Liver (tissue), 3 donors: Measurements from ENCODE around the gene HIKESHI.

Experiments
- EGR1 ChIP-seq, 2 donors: IDR thresholded peaks; 2 replicates each; pipeline ENCODE4 v1.6.1; 2016 to 2018; ENCODE audit warnings: antibody characterized with exemption in 2 of 2, low read depth in 2 of 2
- GABPA ChIP-seq, 2 donors: IDR thresholded peaks in 1 of 2; conservative IDR thresholded peaks in 1 of 2; 2 replicates each; pipeline ENCODE4 v1.6.1; 2016; ENCODE audit warnings: antibody characterized with exemption in 2 of 2, mild to moderate bottlenecking in 1 of 2, moderate library complexity in 1 of 2
- JUND ChIP-seq, 2 donors: IDR thresholded peaks; 2 replicates each; pipeline ENCODE4 v1.6.1; 2016; ENCODE audit warnings: antibody characterized with exemption in 2 of 2
- RAD21 ChIP-seq, 2 donors: IDR thresholded peaks; 2 replicates each; pipeline ENCODE4 v1.6.1; 2016; ENCODE audit warnings: antibody characterized with exemption in 2 of 2, mild to moderate bottlenecking in 2 of 2
- SP1 ChIP-seq: IDR thresholded peaks from 2 replicates; pipeline ENCODE4 v1.6.1; 2018; ENCODE audit warnings: antibody characterized with exemption, mild to moderate bottlenecking
- TAF1 ChIP-seq: conservative IDR thresholded peaks from 2 replicates; pipeline ENCODE4 v1.6.1; 2016; ENCODE audit warnings: antibody characterized with exemption, mild to moderate bottlenecking
- YY1 ChIP-seq: IDR thresholded peaks from 2 replicates; pipeline ENCODE4 v1.6.1; 2016; ENCODE audit warnings: antibody characterized with exemption, mild to moderate bottlenecking
- TF ChIP-seq, protein P1 (sequence below): fragments of 150-350 bp; IDR thresholded peaks from 2 replicates; pipeline ENCODE4 v1.5.1; 2017; ENCODE audit warnings: improper control_type of control experiment, low read depth, low read length; ENCODE audit not compliant: missing input control
- TF ChIP-seq, protein P2 (sequence below): IDR thresholded peaks from 2 replicates; pipeline ENCODE4 v1.6.1; 2016; ENCODE audit warnings: antibody characterized with exemption
- TF ChIP-seq, protein P3 (sequence below): IDR thresholded peaks from 2 replicates; pipeline ENCODE4 v1.6.1; 2016; ENCODE audit warnings: antibody characterized with exemption, mild to moderate bottlenecking
- donor health status: healthy.
- donor health status: healthy.

DNA sequence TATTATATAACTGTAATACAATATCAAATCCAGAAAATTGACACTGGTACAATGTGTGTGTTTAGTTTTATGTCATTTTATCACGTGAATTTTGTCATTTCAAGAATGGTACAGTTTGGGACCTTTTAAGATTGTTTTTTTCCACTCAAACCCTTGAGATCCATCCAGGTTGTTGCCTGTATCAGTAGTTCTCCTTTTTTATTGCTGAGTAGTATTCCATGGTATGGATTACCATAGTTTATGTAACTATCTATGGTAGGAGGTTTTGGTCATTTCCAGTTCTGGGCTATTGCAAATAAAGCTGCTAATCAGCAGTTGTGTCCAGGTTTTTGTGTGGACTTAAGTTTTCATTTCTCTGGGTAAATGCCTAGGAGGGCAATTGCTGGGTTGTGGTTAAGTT is 32.4 kb upstream of the HIKESHI start:
- TF ChIP-seq, protein P1, sequence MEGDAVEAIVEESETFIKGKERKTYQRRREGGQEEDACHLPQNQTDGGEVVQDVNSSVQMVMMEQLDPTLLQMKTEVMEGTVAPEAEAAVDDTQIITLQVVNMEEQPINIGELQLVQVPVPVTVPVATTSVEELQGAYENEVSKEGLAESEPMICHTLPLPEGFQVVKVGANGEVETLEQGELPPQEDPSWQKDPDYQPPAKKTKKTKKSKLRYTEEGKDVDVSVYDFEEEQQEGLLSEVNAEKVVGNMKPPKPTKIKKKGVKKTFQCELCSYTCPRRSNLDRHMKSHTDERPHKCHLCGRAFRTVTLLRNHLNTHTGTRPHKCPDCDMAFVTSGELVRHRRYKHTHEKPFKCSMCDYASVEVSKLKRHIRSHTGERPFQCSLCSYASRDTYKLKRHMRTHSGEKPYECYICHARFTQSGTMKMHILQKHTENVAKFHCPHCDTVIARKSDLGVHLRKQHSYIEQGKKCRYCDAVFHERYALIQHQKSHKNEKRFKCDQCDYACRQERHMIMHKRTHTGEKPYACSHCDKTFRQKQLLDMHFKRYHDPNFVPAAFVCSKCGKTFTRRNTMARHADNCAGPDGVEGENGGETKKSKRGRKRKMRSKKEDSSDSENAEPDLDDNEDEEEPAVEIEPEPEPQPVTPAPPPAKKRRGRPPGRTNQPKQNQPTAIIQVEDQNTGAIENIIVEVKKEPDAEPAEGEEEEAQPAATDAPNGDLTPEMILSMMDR, result no peak
- TF ChIP-seq, protein P2, sequence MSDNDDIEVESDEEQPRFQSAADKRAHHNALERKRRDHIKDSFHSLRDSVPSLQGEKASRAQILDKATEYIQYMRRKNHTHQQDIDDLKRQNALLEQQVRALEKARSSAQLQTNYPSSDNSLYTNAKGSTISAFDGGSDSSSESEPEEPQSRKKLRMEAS, result no peak
- TF ChIP-seq SP1 (no peak), TAF1 (no peak), RAD21 (IDR thresholded peaks at IDR 0.05) (no peak), JUND (IDR thresholded peaks at IDR 0.05) (no peak), YY1 (no peak), GABPA (IDR thresholded peaks at IDR 0.05 in 1 of 2, conservative IDR thresholded peaks at IDR 0.05 in 1 of 2) (no peak), EGR1 (IDR thresholded peaks at IDR 0.05; ENCODE audit: low read depth in 2 of 2) (no peak)
- TF ChIP-seq, protein P3, sequence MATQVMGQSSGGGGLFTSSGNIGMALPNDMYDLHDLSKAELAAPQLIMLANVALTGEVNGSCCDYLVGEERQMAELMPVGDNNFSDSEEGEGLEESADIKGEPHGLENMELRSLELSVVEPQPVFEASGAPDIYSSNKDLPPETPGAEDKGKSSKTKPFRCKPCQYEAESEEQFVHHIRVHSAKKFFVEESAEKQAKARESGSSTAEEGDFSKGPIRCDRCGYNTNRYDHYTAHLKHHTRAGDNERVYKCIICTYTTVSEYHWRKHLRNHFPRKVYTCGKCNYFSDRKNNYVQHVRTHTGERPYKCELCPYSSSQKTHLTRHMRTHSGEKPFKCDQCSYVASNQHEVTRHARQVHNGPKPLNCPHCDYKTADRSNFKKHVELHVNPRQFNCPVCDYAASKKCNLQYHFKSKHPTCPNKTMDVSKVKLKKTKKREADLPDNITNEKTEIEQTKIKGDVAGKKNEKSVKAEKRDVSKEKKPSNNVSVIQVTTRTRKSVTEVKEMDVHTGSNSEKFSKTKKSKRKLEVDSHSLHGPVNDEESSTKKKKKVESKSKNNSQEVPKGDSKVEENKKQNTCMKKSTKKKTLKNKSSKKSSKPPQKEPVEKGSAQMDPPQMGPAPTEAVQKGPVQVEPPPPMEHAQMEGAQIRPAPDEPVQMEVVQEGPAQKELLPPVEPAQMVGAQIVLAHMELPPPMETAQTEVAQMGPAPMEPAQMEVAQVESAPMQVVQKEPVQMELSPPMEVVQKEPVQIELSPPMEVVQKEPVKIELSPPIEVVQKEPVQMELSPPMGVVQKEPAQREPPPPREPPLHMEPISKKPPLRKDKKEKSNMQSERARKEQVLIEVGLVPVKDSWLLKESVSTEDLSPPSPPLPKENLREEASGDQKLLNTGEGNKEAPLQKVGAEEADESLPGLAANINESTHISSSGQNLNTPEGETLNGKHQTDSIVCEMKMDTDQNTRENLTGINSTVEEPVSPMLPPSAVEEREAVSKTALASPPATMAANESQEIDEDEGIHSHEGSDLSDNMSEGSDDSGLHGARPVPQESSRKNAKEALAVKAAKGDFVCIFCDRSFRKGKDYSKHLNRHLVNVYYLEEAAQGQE, result no peak
